GM18517 (cell line): ENCODE data around the gene RABGAP1L.
A peak's percentile ranks its signal among the peaks of the same experiment; 100 is the strongest.
"Not testable (repeated sequence)": the region's sequence is repeated elsewhere in the genome, so short reads cannot be mapped to it uniquely, and the experiment has no call there.

Experiments
- ATAC-seq: cut with Tn5 transposase; IDR thresholded peaks from one replicate; pipeline ENCODE4 v1.9.1; 2021; ENCODE audit warnings: mild to moderate bottlenecking, moderate library complexity; ENCODE audit not compliant: unreplicated experiment

RABGAP1L gene

GRCh38 chr1:174153085-174153824 is 6.1 kb upstream of the RABGAP1L start:
- peak; percentile 39 for ATAC-seq

GRCh38 chr1:174153825-174154107 is 5.6 kb upstream of the RABGAP1L start:
- ATAC-seq, result no peak

GRCh38 chr1:174156437-174156836 is 2.9 kb upstream of the RABGAP1L start:
- no peak for ATAC-seq

DNA sequence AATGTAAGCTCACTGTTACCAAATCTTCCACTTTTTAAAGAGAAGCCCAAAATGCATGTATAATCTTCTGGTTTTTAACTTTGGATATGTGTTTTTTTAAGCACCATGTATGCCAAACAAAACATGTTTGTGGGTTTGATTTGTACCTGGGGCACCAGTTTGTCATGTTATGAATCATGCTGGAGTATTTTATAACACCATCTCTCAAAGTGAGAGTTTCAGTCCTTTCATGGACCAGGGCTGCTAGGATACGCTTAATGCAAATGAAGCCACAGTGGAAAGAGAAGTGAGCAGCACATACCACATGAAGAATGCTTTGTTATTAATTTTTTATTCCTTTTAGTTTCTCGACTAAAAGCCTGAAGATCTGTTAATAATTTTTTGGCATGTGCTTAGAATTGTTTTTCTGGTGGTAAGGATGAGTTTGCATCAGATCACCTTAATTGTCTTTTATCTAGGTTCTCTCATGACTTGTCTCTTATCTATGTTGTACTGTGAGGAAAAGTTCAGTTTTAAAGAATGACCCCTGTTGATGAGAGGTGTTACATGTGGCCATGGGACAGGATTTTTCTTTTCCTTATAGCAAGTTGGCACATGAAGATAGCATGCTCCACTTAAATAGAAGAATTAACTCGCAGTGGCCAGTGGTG is 2.0 kb upstream of the RABGAP1L start:
- ATAC-seq, result peak; percentile 49

DNA sequence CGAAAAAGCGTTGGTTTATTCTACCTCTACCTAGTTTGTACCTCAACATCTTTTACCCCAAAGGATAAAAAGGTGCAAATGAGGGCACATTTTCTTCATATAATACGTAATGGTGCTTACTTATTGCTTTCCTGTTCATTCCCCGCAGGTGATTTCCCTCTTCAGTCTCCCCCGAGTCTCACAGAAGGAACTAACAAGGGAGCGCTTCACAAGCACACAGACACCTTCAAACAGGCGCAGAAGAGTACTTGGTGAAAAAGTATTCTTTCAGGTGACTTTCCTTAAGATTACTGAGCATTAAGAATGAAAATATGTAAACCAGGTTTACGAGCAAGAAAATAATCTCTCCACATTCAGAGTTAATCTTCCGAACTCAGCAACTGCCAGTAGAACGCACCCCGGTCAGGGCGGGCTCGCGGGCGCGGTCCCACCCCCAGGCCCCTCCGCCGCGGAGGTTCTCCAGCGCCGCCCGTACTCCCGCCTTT is 511 bp upstream of the RABGAP1L start:
- peak; percentile 7 for ATAC-seq

- ATAC-seq, result peak; percentile 8
Observed at GRCh38 chr1:174160109-174160473, 771 bp downstream of the RABGAP1L start.

DNA sequence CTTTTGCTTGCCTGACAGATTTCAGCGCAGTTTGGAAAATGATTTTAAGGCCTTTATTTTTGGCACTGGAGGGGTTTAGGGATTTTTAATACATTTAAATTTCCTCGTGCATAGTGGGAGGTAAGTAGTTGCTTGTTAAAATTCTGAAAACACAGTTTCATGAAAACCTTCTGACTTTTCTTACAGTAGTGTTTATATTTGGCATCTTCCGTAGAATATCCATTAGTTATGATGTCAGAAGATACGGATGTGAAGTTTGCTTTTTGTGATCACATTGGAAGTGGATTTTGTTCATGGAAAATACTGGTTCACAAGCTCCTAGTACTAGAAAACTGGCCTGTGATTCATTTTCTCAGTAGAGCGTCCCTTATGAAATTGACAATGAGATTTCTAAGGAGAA is 1.3 kb downstream of the RABGAP1L start:
- ATAC-seq, result no peak

DNA sequence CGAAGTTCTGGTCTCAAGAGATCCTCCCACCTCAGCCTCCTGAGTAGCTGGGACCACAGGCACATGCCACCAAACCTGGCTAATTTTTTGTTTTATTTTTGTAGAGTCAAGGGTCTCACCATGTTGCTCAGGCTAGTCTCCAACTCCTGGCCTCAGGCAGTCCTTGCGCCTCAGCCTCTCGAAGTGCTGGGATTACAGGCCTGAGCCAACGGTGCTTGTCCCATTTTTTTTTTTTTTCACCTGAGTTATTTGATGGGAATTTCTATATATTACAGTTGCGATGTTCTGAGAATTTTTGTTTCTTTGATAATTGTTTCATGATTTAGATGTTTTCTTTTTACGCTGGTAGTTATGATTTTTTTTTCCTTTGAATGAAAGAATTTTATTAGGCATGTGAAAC is 2.5 kb downstream of the RABGAP1L start:
- no peak for ATAC-seq

DNA sequence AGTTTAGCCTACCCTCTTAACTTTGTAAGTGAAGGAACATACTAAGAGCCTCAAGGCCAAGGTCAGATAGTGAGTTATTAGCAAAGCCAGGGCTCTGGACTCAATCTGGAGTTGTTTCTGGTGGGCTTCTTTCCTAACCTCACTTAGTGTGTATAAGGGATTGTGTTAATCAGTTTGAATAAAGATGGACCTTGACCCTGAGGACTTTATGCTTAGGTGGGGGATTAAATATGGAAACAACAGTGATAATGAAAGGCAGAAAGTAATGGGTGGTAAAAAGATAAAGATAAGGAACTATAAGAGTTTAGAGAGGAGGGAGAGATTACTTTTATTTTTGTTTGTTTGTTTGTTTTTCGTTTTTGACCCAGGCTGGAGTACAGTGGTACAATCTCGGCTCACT is 5.5 kb downstream of the RABGAP1L start:
- ATAC-seq, result no peak

GRCh38 chr1:174165471-174166137 is 6.3 kb downstream of the RABGAP1L start:
- ATAC-seq, result no peak

DNA sequence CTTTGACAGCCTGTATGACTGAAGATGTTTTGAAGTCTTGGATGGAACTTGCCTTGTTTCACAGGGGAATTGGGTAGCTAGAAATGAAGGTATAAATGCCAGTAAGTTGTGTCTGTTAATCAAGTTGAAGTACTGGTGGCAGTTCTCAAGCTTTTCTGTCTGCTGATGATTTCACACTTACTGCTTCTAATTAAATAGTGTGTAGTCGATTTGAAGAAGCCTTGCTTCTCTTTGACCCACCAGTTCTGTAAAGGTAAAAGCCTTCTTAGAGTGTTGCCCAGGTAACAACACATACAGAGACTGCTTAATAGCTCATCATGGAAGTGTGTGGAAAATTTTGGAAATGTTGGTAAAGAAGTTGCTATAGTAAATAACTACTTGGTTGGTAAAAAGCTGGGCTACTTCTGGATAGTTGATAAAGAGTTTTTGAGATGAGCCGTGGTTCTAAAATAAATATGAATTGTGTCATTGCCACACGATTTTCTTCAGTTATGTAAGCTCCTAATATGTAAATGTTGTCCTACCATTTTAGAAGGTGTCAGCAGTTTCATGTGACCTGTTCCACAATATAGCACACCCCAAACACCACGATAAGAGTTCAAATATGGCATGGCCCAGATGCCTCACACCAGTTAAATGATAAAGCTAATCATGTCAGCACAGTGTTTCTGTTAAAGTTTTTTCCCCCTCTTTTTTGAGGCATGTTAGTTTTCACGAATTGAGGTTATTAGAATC is 7.4 kb downstream of the RABGAP1L start:
- ATAC-seq, result no peak

GRCh38 chr1:174167265-174167803 is 8.0 kb downstream of the RABGAP1L start:
- ATAC-seq, result peak; percentile 34

GRCh38 chr1:174169342-174169741 is 10.0 kb downstream of the RABGAP1L start:
- ATAC-seq, result no peak

DNA sequence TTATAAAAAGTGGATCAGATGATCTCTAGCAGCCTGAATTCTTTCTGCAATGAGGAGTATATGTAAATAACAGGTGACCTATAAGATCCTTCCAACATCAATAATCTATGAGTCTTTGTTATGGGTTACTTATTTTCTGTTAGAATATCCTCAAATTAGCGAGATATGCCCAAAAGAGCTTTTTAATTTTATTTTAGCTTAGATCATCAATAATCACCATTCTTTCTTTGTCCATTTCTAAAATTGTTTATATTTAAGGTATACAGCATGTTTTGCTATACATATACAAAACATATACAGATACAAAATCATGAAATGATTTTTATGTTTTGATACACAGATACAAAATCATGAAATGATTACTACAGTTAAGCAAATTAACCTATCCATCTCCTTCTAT is 11.8 kb downstream of the RABGAP1L start:
- ATAC-seq, result no peak

DNA sequence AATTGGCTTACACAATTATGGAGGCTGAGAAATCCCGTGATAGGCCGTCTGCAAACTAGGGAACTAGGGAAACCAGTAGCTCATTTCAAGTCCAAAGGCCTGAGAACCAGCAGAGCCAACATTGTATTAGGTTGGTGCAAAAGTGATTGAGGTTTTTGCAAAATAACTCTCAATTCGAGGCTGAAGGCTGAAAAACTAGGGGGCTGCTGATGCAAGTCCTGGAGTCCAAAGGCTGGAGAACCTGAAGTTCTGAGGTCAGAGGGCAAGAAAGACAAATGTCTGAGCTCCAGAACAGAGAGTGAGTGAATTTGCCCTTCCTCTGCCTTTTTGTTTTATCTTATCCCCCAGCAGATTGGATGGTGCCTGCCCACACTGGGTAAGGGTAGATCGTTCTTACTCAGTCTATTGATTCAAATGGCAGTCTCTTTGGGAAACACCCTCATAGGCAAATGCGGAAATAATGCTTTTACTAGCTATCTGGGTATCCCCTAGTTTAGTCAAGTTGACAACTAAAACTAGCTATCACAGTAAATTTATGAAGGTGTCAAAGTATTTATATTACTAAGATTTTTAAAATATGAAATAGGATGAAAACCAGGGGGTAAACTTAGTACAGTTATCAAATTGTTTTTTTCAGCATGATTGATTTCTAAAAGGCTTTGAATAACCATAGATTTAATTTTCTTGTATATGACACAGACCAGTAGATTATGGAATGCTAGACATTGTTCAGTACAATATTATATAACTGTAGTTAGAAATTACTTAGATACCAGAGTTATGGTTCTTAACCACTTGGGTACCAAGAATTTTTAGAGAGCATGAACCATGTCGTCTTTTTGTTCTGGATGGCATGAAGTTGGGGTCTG is 15.4 kb downstream of the RABGAP1L start:
- ATAC-seq, result no peak

- ATAC-seq, result not testable (repeated sequence)
Observed at GRCh38 chr1:174178459-174178858, 19.1 kb downstream of the RABGAP1L start.

GRCh38 chr1:174189428-174190062 is 30.2 kb downstream of the RABGAP1L start:
- no peak for ATAC-seq

GRCh38 chr1:174190691-174191199 is 31.4 kb downstream of the RABGAP1L start:
- ATAC-seq, result no peak

DNA sequence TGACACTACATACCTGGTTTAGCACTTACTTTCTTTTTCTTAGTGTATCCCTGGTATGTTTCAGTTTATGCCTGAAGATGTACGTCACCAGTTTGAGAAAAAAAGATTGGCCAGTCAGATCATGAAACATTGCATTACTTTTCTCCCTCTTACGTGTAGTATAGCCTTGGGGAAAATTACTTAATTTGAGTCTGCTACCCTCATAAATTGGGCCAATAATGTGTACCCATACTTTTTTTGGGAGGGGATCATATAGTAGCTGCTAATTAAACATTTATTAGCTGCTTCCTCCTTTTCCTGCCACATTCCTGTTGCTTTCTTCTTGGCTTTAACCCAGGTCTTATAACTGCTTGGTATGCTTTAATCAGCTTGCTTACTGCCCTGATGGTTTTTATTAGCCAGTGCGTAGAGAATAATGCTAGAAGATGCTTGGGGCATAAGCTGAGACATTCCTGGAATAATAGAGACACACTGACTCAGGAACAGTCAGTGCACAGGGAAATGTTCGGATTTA is 32.1 kb downstream of the RABGAP1L start:
- no peak for ATAC-seq
